ENCODE measurements around the gene EML4.

Gene EML4

DNA sequence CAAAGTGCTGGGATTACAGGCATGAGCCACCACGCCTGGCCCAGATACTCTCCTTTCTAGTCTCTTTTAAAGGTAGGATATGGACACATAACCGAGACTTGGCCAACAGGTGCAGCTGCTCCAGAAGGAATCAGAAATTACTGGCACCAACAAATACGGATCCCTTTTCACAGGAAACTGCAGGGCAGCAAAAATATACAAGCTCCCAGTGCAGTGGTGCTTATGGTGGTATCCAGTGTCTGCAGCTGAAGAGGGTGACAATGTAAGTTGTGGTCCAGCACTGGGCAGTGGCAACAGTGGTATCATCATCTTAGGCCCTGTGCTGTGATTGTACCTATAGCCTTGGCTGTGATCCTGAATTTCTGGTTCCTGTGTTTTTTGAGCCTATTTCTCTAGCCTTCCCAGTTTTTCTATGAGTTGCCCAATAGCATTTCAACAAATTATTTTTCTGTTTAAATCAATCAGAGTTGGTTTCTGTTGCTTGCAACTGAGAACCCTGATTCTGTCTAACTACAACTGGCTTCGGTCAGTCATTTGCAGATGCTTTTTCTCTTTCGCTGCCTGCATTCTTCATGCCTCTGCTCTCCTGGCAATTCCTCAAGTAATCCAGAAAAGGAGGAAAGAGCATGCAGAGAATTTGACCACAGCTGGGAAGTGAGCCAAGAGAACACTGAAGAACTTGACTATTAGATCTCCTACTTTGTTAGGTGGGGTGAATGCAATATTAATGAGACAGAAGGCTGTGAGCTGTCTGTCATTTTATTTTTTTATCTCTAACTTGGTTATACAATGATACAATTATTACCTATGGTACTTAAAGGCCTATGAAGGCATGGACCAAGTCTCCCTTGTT, 30.8 kb upstream of the EML4 start:
- DNase-seq = no peak

- DNase-seq = no peak
Measured at GRCh38 chr2:42139101-42139500, 30.1 kb upstream of the EML4 start.

- no peak for DNase-seq
Measured at GRCh38 chr2:42140496-42140895, 28.7 kb upstream of the EML4 start.

GRCh38 chr2:42141687-42142546, 27.2 kb upstream of the EML4 start:
- no peak for DNase-seq

DNA sequence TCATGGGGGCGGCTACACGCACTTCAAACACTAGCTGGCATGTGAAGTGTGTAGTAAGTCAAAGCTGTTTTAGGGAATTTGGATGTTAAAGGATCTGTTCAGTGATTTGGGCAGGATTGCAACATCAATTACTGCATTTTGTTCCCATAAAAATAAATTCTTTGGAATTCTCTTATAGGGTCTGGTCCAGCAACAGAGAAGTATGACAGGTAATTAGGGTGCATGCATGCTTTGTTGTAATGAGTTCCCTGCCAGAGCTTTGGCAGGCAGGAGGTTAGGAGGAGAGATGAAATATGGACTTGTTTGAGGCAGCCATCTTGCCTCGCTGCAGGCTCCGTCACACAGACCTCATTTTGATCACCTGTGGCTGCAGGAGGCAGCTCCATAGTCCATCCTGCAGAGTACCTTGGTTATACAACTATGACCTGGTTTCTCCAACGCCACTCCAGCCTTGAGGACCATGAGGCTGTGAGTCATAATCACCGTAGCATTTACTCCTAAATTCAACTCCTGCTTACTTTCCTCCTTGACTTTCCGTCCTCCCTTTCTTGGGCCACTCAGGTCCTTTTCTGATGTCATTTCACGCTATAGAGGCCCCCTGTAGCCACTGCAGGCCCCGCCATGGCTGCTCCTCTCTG, 26.5 kb upstream of the EML4 start:
- no peak for DNase-seq

DNA sequence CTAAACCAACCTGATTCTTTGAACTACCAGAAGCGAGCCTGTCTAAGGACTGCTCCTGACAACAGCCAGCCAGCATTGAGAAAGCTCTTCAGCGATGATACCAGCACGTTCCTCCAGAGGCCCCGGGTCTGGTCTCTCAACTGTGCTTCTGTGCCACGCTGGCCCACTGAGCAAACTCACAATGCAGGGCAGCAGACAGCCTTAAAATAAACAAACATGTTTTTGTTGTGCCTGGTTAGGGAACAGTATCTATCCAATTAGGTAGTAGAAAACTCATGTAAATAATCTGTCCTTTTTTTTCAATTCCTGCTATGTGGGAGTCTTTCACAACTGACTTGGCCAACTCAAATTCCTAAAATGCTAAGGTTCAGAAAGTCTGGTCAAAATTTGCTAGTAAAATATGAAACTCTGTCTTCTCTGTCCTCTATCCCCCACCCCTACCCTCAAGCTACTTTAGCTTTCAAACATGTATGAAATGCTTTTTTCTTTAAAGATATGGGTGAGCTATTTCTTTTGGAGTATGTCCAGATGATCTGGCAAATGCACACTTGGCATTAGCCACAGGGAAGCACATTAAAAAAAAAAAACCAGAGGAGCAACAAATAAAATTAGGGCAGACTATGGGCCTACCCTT, 21.4 kb upstream of the EML4 start:
- DNase-seq = no peak

- DNase-seq = no peak
Measured at GRCh38 chr2:42150159-42150558, 19.0 kb upstream of the EML4 start.

- no peak for DNase-seq
Measured at GRCh38 chr2:42153944-42154581, 15.1 kb upstream of the EML4 start.

GRCh38 chr2:42156721-42157120, 12.4 kb upstream of the EML4 start:
- no peak for DNase-seq

GRCh38 chr2:42161444-42161843, 7.7 kb upstream of the EML4 start:
- no peak for DNase-seq

- DNase-seq = no peak
Measured at GRCh38 chr2:42163444-42164045, 5.6 kb upstream of the EML4 start.

DNA sequence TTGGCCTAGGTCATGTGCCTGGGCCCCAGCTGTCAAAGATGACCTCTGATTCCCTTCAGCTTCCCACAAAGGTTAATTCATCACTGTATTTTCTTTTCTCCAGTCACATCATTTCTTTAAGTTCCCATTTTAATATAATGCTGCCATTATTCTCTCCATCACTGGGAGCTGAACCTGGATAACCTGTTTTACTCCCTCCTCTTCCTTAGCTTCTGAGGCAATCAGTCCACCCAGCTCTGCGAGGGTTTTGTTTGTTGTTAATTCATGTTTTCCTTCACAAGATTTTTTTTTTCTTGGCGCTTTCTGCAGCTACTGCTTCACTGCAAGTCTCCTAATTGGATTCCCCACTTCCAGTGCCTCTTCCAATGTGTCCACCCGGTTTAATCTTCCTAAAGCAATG, 5.1 kb upstream of the EML4 start:
- no peak for DNase-seq

GRCh38 chr2:42164971-42165370, 4.2 kb upstream of the EML4 start:
- DNase-seq = no peak

GRCh38 chr2:42167458-42167857, 1.7 kb upstream of the EML4 start:
- DNase-seq = no peak

- no peak for DNase-seq
Measured at GRCh38 chr2:42168459-42169099, 574 bp upstream of the EML4 start.

DNA sequence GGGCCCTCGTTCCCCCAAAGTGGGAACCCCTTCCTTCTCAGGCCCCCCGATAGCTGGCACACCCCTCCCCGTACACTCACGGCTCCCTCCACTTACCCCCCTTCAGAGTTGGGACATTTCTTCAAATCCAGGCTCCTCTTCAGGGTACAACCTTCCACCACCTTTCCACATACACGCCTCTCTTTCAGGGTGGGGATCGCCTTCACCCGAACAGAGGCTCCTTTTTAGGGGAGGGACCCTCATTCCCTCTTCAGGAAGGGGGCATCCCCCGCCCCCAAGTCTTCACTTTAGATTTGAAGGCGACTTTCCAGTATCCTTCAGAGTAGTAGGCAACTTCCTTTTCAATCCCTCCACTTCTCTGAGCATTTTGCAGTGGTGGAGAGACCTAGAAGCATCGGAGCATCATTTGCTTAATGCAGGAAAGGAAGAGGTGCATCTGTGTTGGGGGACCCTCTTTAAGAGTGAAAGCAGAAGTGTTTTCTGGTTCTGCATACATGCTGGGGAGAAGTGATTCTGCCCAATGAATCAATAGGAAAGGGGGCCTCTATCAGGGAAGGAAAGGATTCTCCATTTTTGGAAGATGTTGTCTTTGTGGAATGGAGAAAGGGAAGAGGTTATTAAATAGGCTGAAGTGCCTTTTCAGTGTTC, 845 bp downstream of the EML4 start:
- no peak for DNase-seq

GRCh38 chr2:42170619-42171395, 1.7 kb downstream of the EML4 start:
- DNase-seq = no peak

GRCh38 chr2:42171396-42171980, 2.3 kb downstream of the EML4 start:
- peak; percentile 23 for DNase-seq

GRCh38 chr2:42172020-42172419, 2.9 kb downstream of the EML4 start:
- DNase-seq = no peak

DNA sequence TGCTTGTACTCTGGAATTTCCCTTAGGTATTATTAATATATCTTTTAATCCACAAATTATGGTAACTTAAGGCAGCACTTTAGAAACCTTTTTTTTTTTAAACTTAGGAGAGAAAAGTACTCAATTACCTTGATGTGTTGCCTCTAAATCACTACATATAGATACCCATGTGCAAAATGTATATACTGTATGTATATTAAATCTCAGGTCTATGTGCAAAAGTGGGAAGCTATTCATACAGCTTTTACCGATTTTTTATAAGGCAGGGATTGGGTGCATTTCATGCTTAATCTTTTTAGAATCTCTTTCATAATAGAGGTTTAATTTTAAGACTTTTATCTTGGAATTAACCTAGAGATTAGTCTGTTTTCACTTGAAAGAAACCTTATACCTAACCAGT, 3.4 kb downstream of the EML4 start:
- no peak for DNase-seq

Measured in COR-L47 (cell line).